ENCODE data around the gene GALNT5.

DNA sequence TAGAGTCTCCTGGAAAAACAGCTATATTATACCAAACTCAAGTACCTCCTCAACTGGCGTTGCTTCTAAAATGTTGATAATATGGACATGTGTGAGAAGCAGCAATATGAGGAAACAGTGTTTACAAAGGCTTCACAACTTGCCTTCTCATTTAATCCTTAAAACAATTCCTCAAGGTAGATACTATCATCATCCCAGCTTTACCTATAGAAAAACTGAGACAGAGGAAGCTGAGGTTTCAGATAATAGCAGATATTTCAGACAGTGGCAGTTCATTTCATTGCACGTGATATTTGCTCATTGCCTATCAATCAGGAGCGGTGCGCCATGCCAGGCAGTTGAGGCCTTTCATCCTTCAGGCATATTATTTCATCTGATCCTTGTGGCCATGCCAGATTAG lies 8.3 kb downstream of the GALNT5 start:
- TF ChIP-seq POLR2AphosphoS5 (IDR thresholded peaks at IDR 0.05): no peak
- TF ChIP-seq, protein P1, sequence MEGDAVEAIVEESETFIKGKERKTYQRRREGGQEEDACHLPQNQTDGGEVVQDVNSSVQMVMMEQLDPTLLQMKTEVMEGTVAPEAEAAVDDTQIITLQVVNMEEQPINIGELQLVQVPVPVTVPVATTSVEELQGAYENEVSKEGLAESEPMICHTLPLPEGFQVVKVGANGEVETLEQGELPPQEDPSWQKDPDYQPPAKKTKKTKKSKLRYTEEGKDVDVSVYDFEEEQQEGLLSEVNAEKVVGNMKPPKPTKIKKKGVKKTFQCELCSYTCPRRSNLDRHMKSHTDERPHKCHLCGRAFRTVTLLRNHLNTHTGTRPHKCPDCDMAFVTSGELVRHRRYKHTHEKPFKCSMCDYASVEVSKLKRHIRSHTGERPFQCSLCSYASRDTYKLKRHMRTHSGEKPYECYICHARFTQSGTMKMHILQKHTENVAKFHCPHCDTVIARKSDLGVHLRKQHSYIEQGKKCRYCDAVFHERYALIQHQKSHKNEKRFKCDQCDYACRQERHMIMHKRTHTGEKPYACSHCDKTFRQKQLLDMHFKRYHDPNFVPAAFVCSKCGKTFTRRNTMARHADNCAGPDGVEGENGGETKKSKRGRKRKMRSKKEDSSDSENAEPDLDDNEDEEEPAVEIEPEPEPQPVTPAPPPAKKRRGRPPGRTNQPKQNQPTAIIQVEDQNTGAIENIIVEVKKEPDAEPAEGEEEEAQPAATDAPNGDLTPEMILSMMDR (IDR thresholded peaks at IDR 0.05): no peak

Data from sigmoid colon (tissue), 4 donors.